Esophagus muscularis mucosa (tissue), 4 donors: ENCODE measurements around the gene SLC20A1. TPM values are rescaled to one million over a fixed set of nuclear protein-coding genes. Genes with fewer than 3 reads are reported as not detected.

Experiments used
- DNase-seq: peaks from one replicate; pipeline ENCODE4 v3.0.0-alpha.2; 2017; ENCODE audit errors: extremely low spot score
- H3K27ac ChIP-seq, 4 donors: fragments of 200-600 bp; sonication (generic); replicated peaks in 1 of 4; 1 replicate in 3 of 4; 2 replicates in 1 of 4; pipeline ENCODE4 v1.5.1; 2016 to 2019; ENCODE audit warnings: mild to moderate bottlenecking in 1 of 4
- H3K27me3 ChIP-seq, 4 donors: fragments of 200-600 bp; sonication (generic); one replicate each; pipeline versions ENCODE4 v1.5.1 to v1.6.0; 2016 to 2019
- H3K36me3 ChIP-seq, 4 donors: fragments of 200-600 bp; sonication (generic); one replicate each; pipeline ENCODE4 v1.5.1; 2016 to 2019
- H3K4me1 ChIP-seq, 4 donors: fragments of 200-600 bp; sonication (generic); one replicate each; pipeline ENCODE4 v1.5.1; 2016 to 2019
- H3K4me3 ChIP-seq, 4 donors: fragments of 200-600 bp; sonication (generic); 1 replicate in 2 of 4; 2 replicates in 2 of 4; pipeline ENCODE4 v1.5.1; 2016 to 2019; ENCODE audit warnings: mild to moderate bottlenecking in 4 of 4, moderate library complexity in 1 of 4
- H3K9me3 ChIP-seq, 4 donors: fragments of 200-600 bp; sonication (generic); 1 replicate in 3 of 4; 2 replicates in 1 of 4; pipeline ENCODE4 v1.5.1; 2016 to 2019
- CTCF ChIP-seq, 3 experiments: fragments of 200-600 bp in 2 of 3; fragments of 450-650 bp in 1 of 3; sonication (generic) in 2 of 3; IDR thresholded peaks; one replicate each; pipeline ENCODE4 v1.5.1; 2017 to 2019; ENCODE audit warnings: antibody characterized with exemption in 3 of 3, mild to moderate bottlenecking in 2 of 3, moderate library complexity in 1 of 3
- EP300 ChIP-seq: sonication (generic); formaldehyde crosslinking; IDR thresholded peaks from one replicate; pipeline ENCODE4 v1.6.1; 2017; ENCODE audit warnings: antibody characterized with exemption
- POLR2A ChIP-seq: fragments of 450-650 bp; IDR thresholded peaks from one replicate; pipeline ENCODE4 v1.6.1; 2017; ENCODE audit warnings: antibody characterized with exemption, moderate library complexity, mild to moderate bottlenecking, low read depth
- POLR2AphosphoS5 ChIP-seq, 2 donors: sonication (generic); formaldehyde crosslinking; IDR thresholded peaks; one replicate each; pipeline ENCODE4 v1.6.1; 2017; ENCODE audit warnings: antibody characterized with exemption in 2 of 2
- WGBS: methylation state at CpG from one replicate; pipeline ENCODE4 v1.1.5; 2018; 5-methylcytosine and 5-hydroxymethylcytosine counted together
- intact Hi-C: fragments of 100-400 bp; cut with DNase I; formaldehyde crosslinking; loops from one replicate; pipeline ENCODE4 v1.15.1; 2023
- total RNA-seq, 4 donors: library from RNA; depleted of rRNA; stranded (reverse); fragments of >200 nt; gene quantifications; one replicate each; pipeline versions ENCODE4 v1.1.0 to v1.2.1, GENCODE V29; 2016

The SLC20A1 gene
- total RNA-seq, 4 donors from 2014 or later: 12.0 to 34.1 (median 14.9) TPM

- Histone ChIP-seq H3K9me3 (no peaks in the 10 kb centered on the region), H3K4me3 (no peak overlapping the region), H3K27me3 (no peaks in the 10 kb centered on the region), H3K27ac (no peak overlapping the region), H3K4me1 (peaks cover 15 to 25% (median 21%) of the 10 kb centered on the region in 4 donors), H3K36me3 (no peaks in the 10 kb centered on the region)
- intact Hi-C loops: no loop called here
- no peak for DNase-seq
- 24% methylated on average over 2 of the region's 2 CpGs for WGBS
- TF ChIP-seq POLR2AphosphoS5 (IDR thresholded peaks at IDR 0.05) (no peak), POLR2A (no peak), CTCF (IDR thresholded peaks at IDR 0.05) (no peak), EP300 (no peak)
These were observed 4.0 kb upstream of the SLC20A1 start for GRCh38 chr2:112641701-112642100.

DNA sequence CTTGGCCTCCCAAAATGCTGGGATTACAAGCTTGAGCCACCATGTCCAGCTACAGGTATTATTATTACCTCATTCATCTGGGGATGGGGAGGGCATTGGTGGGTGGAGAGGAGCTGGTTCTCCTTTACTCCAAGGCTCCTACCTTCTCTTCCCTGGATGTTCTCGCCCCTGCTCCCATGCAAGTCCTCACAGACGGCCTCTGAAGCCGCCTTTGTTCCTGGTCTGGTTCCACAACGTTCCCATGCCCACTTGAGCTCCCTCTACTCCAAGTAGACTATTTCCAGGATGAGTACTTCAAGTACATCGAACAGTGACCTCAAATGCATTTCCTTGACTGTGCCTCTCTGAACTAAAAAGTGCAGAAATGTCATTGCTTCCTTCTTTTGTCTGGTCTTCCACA lies 3.2 kb upstream of the SLC20A1 start:
- no peak for DNase-seq
- no peak overlapping the region for H3K27ac ChIP-seq
- H3K27me3 ChIP-seq: no peaks in the 10 kb centered on the region
- no peaks in the 10 kb centered on the region for H3K9me3 ChIP-seq
- peaks cover 0 to 5% (median 1%) of the 10 kb centered on the region in 4 donors for H3K36me3 ChIP-seq
- H3K4me1 ChIP-seq: peaks cover 22 to 34% (median 29%) of the 10 kb centered on the region in 4 donors
- no peak overlapping the region for H3K4me3 ChIP-seq
- 91% methylated on average over 5 of the region's 5 CpGs for WGBS
- intact Hi-C loops: no loop called here
- TF ChIP-seq CTCF (IDR thresholded peaks at IDR 0.05) (no peak), POLR2A (no peak), POLR2AphosphoS5 (IDR thresholded peaks at IDR 0.05) (no peak), EP300 (no peak)

DNA sequence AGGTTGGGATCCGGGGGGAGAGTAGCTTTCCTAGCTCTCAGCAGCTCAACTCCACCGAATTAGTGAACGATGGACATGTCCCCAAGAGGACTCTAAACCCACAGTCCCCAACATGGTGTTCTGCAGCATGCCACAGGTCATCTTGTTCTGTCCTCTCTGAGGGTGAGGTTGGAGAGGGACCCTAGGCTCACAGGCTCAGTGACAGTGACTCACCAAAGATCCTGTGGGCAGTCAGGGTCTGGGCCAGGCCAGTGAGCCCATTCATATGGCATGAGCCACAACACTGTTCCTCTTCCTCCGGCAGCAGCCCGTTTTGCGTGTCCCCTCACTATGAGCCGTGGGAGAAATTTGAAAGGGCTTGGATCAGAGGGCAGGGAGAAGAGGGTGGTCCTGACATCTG lies 2.8 kb upstream of the SLC20A1 start:
- Histone ChIP-seq H3K36me3 (peaks cover 0 to 9% (median 5%) of the 10 kb centered on the region in 4 donors), H3K27ac (no peak overlapping the region), H3K9me3 (no peaks in the 10 kb centered on the region), H3K4me1 (peaks cover 26 to 38% (median 33%) of the 10 kb centered on the region in 4 donors), H3K27me3 (no peaks in the 10 kb centered on the region), H3K4me3 (no peak overlapping the region)
- TF ChIP-seq POLR2A: no peak
- no peak for TF ChIP-seq EP300
- no peak for TF ChIP-seq POLR2AphosphoS5 (IDR thresholded peaks at IDR 0.05)
- TF ChIP-seq CTCF (IDR thresholded peaks at IDR 0.05): no peak
- intact Hi-C loops: no loop called here
- DNase-seq: no peak
- WGBS: 93% methylated on average over 7 of the region's 7 CpGs

GRCh38 chr2:112643488-112643887 lies 2.3 kb upstream of the SLC20A1 start:
- Histone ChIP-seq H3K27me3 (no peaks in the 10 kb centered on the region), H3K4me3 (no peak overlapping the region), H3K36me3 (peaks cover 0 to 14% (median 8%) of the 10 kb centered on the region in 4 donors), H3K27ac (peak overlapping the region; percentile 98 to 100 (median 99)), H3K4me1 (peaks cover 31 to 43% (median 39%) of the 10 kb centered on the region in 4 donors), H3K9me3 (no peaks in the 10 kb centered on the region)
- no peak for TF ChIP-seq POLR2A
- no peak for TF ChIP-seq EP300
- no peak for TF ChIP-seq CTCF (IDR thresholded peaks at IDR 0.05)
- no peak for TF ChIP-seq POLR2AphosphoS5 (IDR thresholded peaks at IDR 0.05)
- intact Hi-C loops: no loop called here
- DNase-seq: no peak
- WGBS: 96% methylated on average over 3 of the region's 3 CpGs
